AG04450 (cell line): ENCODE data around the gene DMAC1. TPM values are rescaled to one million over a fixed set of nuclear protein-coding genes. Genes with fewer than 3 reads are reported as not detected.

Source experiments
- CTCF ChIA-PET: fragments of 300-600, 350-600 bp; formaldehyde crosslinking; extraction: SDS; loops from one replicate; lab custom pipeline; 2022; ENCODE audit warnings: antibody characterized with exemption, inconsistent platforms; lab: Charles Lee
- POLR2A ChIA-PET: fragments of 350-600 bp; formaldehyde crosslinking; extraction: SDS; loops from one replicate; lab custom pipeline; 2021; ENCODE audit warnings: antibody characterized with exemption, inconsistent platforms; lab: Yijun Ruan, JAX
- DNase-seq: peaks from one replicate; pipeline ENCODE4 v3.0.0-alpha.2; 2011; ENCODE audit warnings: low read depth, low spot score
- H3K27ac ChIP-seq: one replicate; pipeline ENCODE4 v1.5.1; 2012; ENCODE audit warnings: low read depth, low read length, control low read depth
- H3K27me3 ChIP-seq: one replicate; pipeline ENCODE4 v1.6.0; 2012; ENCODE audit warnings: low read length; ENCODE audit not compliant: control insufficient read depth, insufficient read depth
- H3K4me3 ChIP-seq: 2 replicates; pipeline ENCODE4 v1.5.1; 2011; ENCODE audit warnings: mild to moderate bottlenecking, low read depth, low read length, control low read depth
- H3K9me3 ChIP-seq: 2 replicates; pipeline ENCODE4 v1.5.1; 2012; ENCODE audit warnings: low read length; ENCODE audit not compliant: control insufficient read depth, insufficient read depth
- polyA plus RNA-seq: library from polyadenylated mRNA; depleted of rRNA; stranded (reverse); fragments of >200 nt; gene quantifications from 2 replicates; pipeline ENCODE4 v1.2.3, GENCODE V29; 2011
- TF ChIP-seq, protein P1 (sequence below): IDR thresholded peaks from 2 replicates; pipeline ENCODE4 v1.5.1; 2011; ENCODE audit warnings: low read depth, low read length, control low read depth, inconsistent platforms

DMAC1 gene
- polyA plus RNA-seq, 1 experiment = 34.7 TPM

DNA sequence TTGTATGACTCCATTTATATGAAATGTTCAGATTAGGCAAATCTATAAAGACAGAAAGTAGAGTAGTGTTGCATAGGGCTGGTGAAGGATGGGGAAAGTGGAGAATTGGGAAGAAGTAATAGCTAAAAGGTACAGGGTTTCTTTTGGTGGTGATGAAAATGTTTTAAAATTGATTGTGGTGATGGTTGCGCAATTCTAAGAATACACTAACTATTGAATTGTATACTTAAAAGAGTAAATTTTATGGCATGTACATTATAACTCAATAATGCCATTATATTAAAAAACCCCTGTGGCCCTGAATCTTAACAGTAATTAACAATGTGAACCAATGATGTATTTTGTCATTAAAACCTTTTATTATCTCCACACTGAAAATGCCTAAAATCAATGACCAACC, 20.4 kb upstream of the DMAC1 start:
- TF ChIP-seq, protein P1, sequence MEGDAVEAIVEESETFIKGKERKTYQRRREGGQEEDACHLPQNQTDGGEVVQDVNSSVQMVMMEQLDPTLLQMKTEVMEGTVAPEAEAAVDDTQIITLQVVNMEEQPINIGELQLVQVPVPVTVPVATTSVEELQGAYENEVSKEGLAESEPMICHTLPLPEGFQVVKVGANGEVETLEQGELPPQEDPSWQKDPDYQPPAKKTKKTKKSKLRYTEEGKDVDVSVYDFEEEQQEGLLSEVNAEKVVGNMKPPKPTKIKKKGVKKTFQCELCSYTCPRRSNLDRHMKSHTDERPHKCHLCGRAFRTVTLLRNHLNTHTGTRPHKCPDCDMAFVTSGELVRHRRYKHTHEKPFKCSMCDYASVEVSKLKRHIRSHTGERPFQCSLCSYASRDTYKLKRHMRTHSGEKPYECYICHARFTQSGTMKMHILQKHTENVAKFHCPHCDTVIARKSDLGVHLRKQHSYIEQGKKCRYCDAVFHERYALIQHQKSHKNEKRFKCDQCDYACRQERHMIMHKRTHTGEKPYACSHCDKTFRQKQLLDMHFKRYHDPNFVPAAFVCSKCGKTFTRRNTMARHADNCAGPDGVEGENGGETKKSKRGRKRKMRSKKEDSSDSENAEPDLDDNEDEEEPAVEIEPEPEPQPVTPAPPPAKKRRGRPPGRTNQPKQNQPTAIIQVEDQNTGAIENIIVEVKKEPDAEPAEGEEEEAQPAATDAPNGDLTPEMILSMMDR = no peak
- ChIA-PET CTCF (no interaction called here), POLR2A (no interaction called here)
- H3K27ac ChIP-seq = no peak overlapping the region
- no peaks in the 10 kb centered on the region for H3K27me3 ChIP-seq
- no peaks in the 10 kb centered on the region for H3K9me3 ChIP-seq
- DNase-seq = no peak
- no peak overlapping the region for H3K4me3 ChIP-seq

DNA sequence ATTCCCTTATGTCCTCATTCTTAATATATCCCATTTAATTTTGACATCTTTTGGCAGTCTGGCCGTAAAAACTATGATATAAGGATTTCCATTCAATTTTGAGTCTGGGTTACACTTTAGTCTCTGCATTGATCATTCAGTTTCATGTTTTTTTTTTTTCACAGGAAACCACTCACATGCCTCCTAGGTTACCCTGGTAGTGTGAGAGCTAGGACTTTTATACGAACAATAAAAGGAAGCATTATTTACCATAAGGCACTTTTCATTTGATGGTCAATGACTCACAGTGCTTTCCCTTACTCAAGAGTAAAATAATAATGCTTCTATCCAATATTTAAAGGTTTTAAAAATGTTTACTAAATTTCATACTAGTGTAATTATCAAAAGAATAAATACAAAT, 16.4 kb upstream of the DMAC1 start:
- CTCF ChIA-PET = no interaction called here

DNA sequence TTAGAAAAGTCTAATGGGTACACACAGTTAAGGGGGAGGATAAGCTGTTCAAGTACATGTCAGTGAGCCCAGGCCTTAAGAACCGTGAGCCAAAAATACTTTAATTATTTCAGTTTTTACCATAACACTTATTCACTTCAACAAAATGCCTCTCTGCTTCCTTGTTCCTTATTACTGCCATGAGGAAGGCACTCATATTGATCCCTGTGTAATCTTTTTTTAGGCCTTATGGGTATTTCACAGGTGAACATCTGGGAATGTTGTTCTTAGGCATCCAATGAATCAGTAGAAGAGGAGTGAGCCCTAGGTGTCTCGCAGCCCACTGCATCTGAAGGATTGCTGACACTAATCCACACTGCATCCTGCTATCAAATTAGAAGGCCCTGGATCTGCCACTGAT, 13.5 kb upstream of the DMAC1 start:
- Histone ChIP-seq H3K27me3 (no peaks in the 10 kb centered on the region), H3K9me3 (no peaks in the 10 kb centered on the region), H3K27ac (no peak overlapping the region), H3K4me3 (no peak overlapping the region)
- ChIA-PET POLR2A (no interaction called here), CTCF (no interaction called here)
- DNase-seq = no peak
- TF ChIP-seq, protein P1 = no peak

More for the DNA sequence above, 16.4 kb upstream of the DMAC1 start:
- Histone ChIP-seq H3K27ac (no peak overlapping the region), H3K27me3 (no peaks in the 10 kb centered on the region), H3K4me3 (no peak overlapping the region), H3K9me3 (no peaks in the 10 kb centered on the region)
- POLR2A ChIA-PET = no interaction called here
- no peak for DNase-seq
- TF ChIP-seq, protein P1 = no peak

DNA sequence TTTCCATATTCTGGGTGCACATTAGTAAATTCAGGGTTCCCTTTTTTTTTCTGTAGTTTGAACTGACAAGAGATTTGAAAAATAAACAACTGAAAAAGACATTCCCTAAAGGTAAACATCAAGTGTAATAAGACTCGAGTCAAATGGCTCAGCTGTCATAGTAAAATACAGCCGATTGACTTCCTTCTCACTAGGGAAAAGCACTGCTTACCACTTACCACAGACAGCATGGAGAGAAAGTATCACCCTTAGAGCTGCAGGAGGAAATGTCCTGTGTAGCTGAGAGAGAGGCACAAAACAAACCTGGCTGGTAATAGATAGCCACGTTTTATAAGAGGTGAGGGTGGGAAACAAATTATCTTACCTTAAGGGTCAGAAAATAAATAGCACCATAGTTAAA, 12.1 kb upstream of the DMAC1 start:
- Histone ChIP-seq H3K27me3 (no peaks in the 10 kb centered on the region), H3K27ac (no peak overlapping the region), H3K4me3 (no peak overlapping the region), H3K9me3 (no peaks in the 10 kb centered on the region)
- TF ChIP-seq, protein P1 = no peak
- ChIA-PET POLR2A (no interaction called here), CTCF (no interaction called here)
- DNase-seq = no peak

DNA sequence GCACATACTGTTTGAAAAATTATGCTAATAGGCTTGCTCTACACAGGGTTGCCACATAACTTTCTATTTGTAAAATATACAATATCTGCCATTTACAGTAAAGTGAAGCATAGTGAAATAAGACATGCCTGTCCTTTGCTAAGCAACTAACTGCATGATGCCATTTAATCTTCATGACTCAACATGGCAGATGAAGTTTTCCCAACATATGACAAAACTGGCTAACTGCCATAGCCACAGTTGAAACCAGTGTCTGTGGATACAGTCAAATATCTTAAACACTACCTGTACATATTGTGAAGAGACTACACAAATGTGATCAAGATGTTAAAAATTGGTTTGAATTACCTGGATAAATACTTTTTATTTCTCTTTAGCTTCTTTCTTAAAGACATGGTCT, 3.1 kb upstream of the DMAC1 start:
- no peak for DNase-seq
- no peaks in the 10 kb centered on the region for H3K27me3 ChIP-seq
- ChIA-PET POLR2A (no interaction called here), CTCF (no interaction called here)
- no peak overlapping the region for H3K4me3 ChIP-seq
- no peaks in the 10 kb centered on the region for H3K9me3 ChIP-seq
- no peak overlapping the region for H3K27ac ChIP-seq
- TF ChIP-seq, protein P1 = no peak
